K562 (cell line): Measurements from ENCODE around the gene ZNF213. TPM values are rescaled to one million over a fixed set of nuclear protein-coding genes. Genes with fewer than 3 reads are reported as not detected.

ENCODE experiments used
- COPS2 ChIP-seq: fragments of 450-650 bp; conservative IDR thresholded peaks from 2 replicates; pipeline ENCODE4 v1.6.1; 2016; ENCODE audit warnings: mild to moderate bottlenecking, moderate library complexity
- E2F4 ChIP-seq: sonication (generic); formaldehyde crosslinking; IDR thresholded peaks from 2 replicates; pipeline ENCODE4 v1.8.0; 2022; ENCODE audit warnings: mild to moderate bottlenecking, low read depth, missing genetic modification reagents
- MAFK ChIP-seq: IDR thresholded peaks from 2 replicates; pipeline ENCODE4 v1.6.1; 2011; ENCODE audit warnings: low read length, improper control_type of control experiment
- MYC ChIP-seq, 2 experiments: fragments of 250-450 bp in 1 of 2; sonication (Bioruptor Pico) in 1 of 2; IDR thresholded peaks; 2 replicates each; pipeline versions ENCODE4 v1.5.1 to v1.6.1; 2012 to 2021; ENCODE audit warnings: low read depth in 2 of 2, borderline replicate concordance in 1 of 2, improper control_type of control experiment in 1 of 2, low read length in 1 of 2, mild to moderate bottlenecking in 1 of 2, moderate library complexity in 1 of 2
- POLR2H ChIP-seq: IDR thresholded peaks from 2 replicates; pipeline ENCODE4 v1.6.1; 2016; ENCODE audit warnings: missing genetic modification characterization, low read depth, mild to moderate bottlenecking, control low read depth, missing compliant biosample characterization, moderate library complexity
- RCOR1 ChIP-seq, 2 experiments: IDR thresholded peaks; 2 replicates each; pipeline ENCODE4 v1.6.1; 2012; ENCODE audit warnings: low read depth in 2 of 2, low read length in 2 of 2, borderline replicate concordance in 1 of 2, improper control_type of control experiment in 1 of 2
- SMAD4 ChIP-seq: fragments of 250-450 bp; sonication (Bioruptor Pico); conservative IDR thresholded peaks from 2 replicates; pipeline ENCODE4 v1.8.0; 2021; ENCODE audit warnings: inconsistent platforms, mild to moderate bottlenecking, moderate library complexity
- TEAD4 ChIP-seq, 2 experiments: sonication (generic) in 1 of 2; formaldehyde crosslinking in 1 of 2; IDR thresholded peaks; 2 replicates each; pipeline versions ENCODE4 v1.6.1 to v1.8.0; 2012 to 2022; ENCODE audit warnings: borderline replicate concordance in 1 of 2, inconsistent platforms in 1 of 2, low read length in 1 of 2, mild to moderate bottlenecking in 1 of 2, missing genetic modification reagents in 1 of 2
- TOE1 ChIP-seq, 2 experiments: fragments of 450-650 bp in 1 of 2; sonication (generic) in 1 of 2; formaldehyde crosslinking in 1 of 2; IDR thresholded peaks; 2 replicates each; pipeline versions ENCODE4 v1.7.1 to v1.8.0; 2016 to 2022; ENCODE audit warnings: borderline replicate concordance in 2 of 2, mild to moderate bottlenecking in 2 of 2, antibody characterized with exemption in 1 of 2, inconsistent platforms in 1 of 2, low read depth in 1 of 2, missing genetic modification reagents in 1 of 2, moderate library complexity in 1 of 2
- ZFP30 ChIP-seq: fragments of 250-450 bp; sonication (Bioruptor Pico); IDR thresholded peaks from 2 replicates; pipeline ENCODE4 v1.8.0; 2022; ENCODE audit warnings: moderate library complexity, mild to moderate bottlenecking, inconsistent platforms, borderline replicate concordance
- ZSCAN32 ChIP-seq: fragments of 450-650 bp; formaldehyde crosslinking; IDR thresholded peaks from 2 replicates; pipeline ENCODE4 v1.4.0; 2020; ENCODE audit warnings: mild to moderate bottlenecking, moderate library complexity
- polyA plus RNA-seq, 8 experiments: library from polyadenylated mRNA; depleted of rRNA in 4 of 8; stranded (reverse) in 5 of 8; unstranded in 3 of 8; fragments of >200 nt; fragmentation: Nextera tagmentation in 2 of 8; fragmentation: Illumina TruSeq in 1 of 8; extraction: Ambion mirVana in 2 of 8; extraction: Trizol in 1 of 8; gene quantifications; 2 replicates each; pipeline versions ENCODE4 v1.2.1 to v1.2.3, GENCODE V29; 2011 to 2014; ENCODE audit warnings: inconsistent platforms in 1 of 8, missing spikeins in 1 of 8
- total RNA-seq, 7 experiments: library from RNA; depleted of rRNA in 6 of 7; stranded (reverse); fragments of >200 nt in 6 of 7; fragmentation: Illumina TruSeq in 2 of 7; extraction: Trizol in 2 of 7; gene quantifications; 2 replicates each; pipeline versions ENCODE4 v1.2.1 to v1.2.3, GENCODE V29; 2011 to 2021; ENCODE audit warnings: low replicate concordance in 1 of 7
- TF ChIP-seq, protein P1 (sequence below): fragments of 450-650 bp; formaldehyde crosslinking; IDR thresholded peaks from 2 replicates; pipeline ENCODE4 v1.4.0; 2020; ENCODE audit warnings: mild to moderate bottlenecking, moderate library complexity
- TF ChIP-seq, protein P2 (sequence below): conservative IDR thresholded peaks from 2 replicates; pipeline ENCODE4 v1.6.1; 2011; ENCODE audit warnings: low read depth, mild to moderate bottlenecking, low read length; ENCODE audit not compliant: control insufficient read depth
- TF ChIP-seq, protein P3 (sequence below), 2 experiments: fragments of 450-650 bp in 1 of 2; sonication (generic) in 1 of 2; formaldehyde crosslinking; conservative IDR thresholded peaks; 2 replicates each; pipeline versions ENCODE4 v1.4.0 to v1.8.1; 2020 to 2022; ENCODE audit warnings: mild to moderate bottlenecking in 1 of 2, missing genetic modification reagents in 1 of 2
- TF ChIP-seq, protein P4 (sequence below): fragments of 250-450 bp; sonication (Bioruptor Pico); IDR thresholded peaks from 2 replicates; pipeline ENCODE4 v1.5.0; 2021; ENCODE audit warnings: mild to moderate bottlenecking, moderate library complexity

The ZNF213 gene
- total and polyA plus RNA-seq, 9 of the 15 experiments (the other 6 are each of a cell fraction or from before 2014, with no cell fraction given) = 0.49 to 10.0 (median 1.8) TPM

GRCh38 chr16:3188925-3189825, 54.3 kb downstream of the ZNF213 start (continued):
- TF ChIP-seq TOE1 (IDR thresholded peaks at IDR 0.05; ENCODE audit: borderline replicate concordance) (0 out of 2 replicates have a peak, but pooled peaks have one; percentile 3), TOE1 (CRISPR knock-in tag; IDR thresholded peaks at IDR 0.05; ENCODE audit: borderline replicate concordance, low read depth) (0 out of 2 replicates have a peak, but pooled peaks have one; percentile 28), RCOR1 (IDR thresholded peaks at IDR 0.05; ENCODE audit: borderline replicate concordance in 1 of 2, low read depth in 2 of 2, low read length in 2 of 2) (peak in 1 of 2 experiments; percentile 68; a peak in 1 of 4 replicates), COPS2 (no peak), TEAD4 (IDR thresholded peaks at IDR 0.05; ENCODE audit: low read length) (peak; percentile 56; the same call in 1 of the 2 replicates), TEAD4 (CRISPR knock-in tag; IDR thresholded peaks at IDR 0.05; ENCODE audit: borderline replicate concordance) (no peak), E2F4 (CRISPR knock-in tag) (no peak), MAFK (no peak), MYC (IDR thresholded peaks at IDR 0.05; ENCODE audit: low read depth, low read length) (peak; percentile 4; the same call in 1 of the 2 replicates), MYC (CRISPR knock-in tag; IDR thresholded peaks at IDR 0.05; ENCODE audit: borderline replicate concordance, low read depth) (no peak), ZFP30 (CRISPR knock-in tag) (no peak), POLR2H (tag) (peak; percentile 99), ZSCAN32 (CRISPR knock-in tag) (no peak), SMAD4 (CRISPR knock-in tag) (no peak)
- TF ChIP-seq, protein P1, sequence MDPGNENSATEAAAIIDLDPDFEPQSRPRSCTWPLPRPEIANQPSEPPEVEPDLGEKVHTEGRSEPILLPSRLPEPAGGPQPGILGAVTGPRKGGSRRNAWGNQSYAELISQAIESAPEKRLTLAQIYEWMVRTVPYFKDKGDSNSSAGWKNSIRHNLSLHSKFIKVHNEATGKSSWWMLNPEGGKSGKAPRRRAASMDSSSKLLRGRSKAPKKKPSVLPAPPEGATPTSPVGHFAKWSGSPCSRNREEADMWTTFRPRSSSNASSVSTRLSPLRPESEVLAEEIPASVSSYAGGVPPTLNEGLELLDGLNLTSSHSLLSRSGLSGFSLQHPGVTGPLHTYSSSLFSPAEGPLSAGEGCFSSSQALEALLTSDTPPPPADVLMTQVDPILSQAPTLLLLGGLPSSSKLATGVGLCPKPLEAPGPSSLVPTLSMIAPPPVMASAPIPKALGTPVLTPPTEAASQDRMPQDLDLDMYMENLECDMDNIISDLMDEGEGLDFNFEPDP = no peak
- TF ChIP-seq, protein P2, sequence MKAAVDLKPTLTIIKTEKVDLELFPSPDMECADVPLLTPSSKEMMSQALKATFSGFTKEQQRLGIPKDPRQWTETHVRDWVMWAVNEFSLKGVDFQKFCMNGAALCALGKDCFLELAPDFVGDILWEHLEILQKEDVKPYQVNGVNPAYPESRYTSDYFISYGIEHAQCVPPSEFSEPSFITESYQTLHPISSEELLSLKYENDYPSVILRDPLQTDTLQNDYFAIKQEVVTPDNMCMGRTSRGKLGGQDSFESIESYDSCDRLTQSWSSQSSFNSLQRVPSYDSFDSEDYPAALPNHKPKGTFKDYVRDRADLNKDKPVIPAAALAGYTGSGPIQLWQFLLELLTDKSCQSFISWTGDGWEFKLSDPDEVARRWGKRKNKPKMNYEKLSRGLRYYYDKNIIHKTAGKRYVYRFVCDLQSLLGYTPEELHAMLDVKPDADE = peak; percentile 87
- TF ChIP-seq, protein P3, sequence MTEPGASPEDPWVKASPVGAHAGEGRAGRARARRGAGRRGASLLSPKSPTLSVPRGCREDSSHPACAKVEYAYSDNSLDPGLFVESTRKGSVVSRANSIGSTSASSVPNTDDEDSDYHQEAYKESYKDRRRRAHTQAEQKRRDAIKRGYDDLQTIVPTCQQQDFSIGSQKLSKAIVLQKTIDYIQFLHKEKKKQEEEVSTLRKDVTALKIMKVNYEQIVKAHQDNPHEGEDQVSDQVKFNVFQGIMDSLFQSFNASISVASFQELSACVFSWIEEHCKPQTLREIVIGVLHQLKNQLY (CRISPR knock-in tag; conservative IDR thresholded peaks at IDR 0.05) = no peak
- TF ChIP-seq, protein P4, sequence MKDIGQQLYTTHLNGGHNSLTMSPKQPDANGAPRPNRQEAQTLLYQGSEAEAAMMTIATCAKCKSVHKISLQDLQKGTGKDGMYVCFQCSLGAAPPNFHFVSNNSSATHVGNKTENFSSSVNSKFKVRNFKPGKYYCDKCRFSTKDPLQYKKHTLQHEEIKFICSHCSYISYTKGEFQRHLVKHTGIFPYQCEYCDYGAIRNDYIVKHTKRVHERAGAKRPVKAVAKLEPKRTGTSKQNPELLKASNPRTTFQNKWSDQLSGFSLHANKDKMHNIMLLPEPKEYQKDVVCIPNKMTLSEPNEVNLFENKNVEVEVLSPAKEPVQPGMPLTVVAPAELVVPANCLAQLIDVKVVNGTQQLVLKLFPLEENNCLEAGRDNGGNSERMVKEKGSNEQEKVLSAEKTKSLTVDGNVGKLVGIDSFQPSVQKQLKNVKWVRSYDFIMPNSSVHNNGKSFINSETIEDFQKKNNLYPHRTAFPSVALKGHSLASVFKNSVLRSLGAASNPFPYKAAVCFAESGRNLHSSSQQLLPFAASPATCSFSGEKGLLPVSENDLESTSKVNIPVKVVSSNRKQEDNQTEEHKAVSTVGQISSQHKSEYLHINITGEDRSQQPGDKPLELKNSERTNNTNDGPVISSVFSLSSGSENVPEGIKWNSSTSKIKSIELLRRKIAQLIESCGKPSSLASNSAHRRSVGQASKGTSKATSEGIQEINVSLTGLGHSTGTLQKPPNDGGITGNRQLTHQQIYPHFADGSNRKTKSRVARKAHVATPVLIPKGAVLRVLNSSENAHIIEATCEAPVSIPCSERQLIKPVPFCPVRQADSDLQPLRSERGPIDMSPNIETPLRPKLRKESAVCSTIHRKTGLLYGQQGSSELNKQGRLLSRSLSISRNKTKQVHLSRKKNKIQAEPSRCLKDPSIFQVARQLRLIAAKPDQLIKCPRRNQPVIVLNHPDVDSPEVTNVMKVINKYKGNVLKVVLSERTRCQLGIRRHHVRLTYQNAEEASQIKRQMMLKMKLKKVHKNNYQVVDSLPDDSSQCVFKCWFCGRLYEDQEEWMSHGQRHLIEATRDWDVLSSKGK (CRISPR knock-in tag) = no peak
